ENCODE data around the gene UBE2L6. TPM values are rescaled to one million over a fixed set of nuclear protein-coding genes. Genes with fewer than 3 reads are reported as not detected.
A peak's percentile ranks its signal among the peaks of the same experiment; 100 is the strongest.

The UBE2L6 gene
- total RNA-seq, 1 donor from 2014 or later = 69.2 TPM

DNA sequence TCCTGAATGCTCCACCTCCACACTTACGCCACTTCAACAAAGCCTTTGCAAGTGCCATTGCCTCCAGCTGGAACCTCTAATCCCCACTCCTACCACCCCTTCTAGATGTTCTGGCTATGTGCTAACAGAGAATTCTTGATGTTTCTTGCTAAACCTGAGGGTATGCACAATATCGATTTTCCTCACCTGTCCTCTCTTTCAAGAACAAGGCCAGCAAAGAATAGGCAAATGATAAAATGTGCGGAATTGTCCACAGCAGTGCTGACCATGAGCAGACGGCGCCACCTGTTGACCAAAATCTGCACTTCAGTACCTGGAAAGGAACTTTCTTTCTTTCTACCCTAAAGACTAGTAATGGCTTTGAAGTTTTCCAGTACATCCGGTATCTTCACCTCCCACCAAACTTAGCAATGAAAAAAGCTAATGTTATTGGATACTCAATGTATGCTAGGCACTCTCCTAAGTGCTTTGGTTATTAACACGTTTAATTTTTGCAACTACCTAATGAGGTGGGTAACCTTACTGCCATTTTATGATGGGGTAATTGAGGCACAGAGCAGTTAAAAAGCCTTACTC is 40.3 kb downstream of the UBE2L6 start:
- H3K9me3 Mint-ChIP-seq = no peaks in the 10 kb centered on the region
- H3K36me3 Mint-ChIP-seq (ENCODE audit: low read depth) = peaks cover 31% of the 10 kb centered on the region
- POLR2A ChIA-PET = interaction anchor here (0.8 to 2.5 kb wide), 4 partner anchors 12 to 69 kb away, joined by 3 to 11 read pairs (median 6); partner anchors contain the start of gene SLC43A1
- DNase-seq (peak; percentile 55), ATAC-seq (ENCODE audit: low read depth) (no peak)
- TF ChIP-seq, protein P1, sequence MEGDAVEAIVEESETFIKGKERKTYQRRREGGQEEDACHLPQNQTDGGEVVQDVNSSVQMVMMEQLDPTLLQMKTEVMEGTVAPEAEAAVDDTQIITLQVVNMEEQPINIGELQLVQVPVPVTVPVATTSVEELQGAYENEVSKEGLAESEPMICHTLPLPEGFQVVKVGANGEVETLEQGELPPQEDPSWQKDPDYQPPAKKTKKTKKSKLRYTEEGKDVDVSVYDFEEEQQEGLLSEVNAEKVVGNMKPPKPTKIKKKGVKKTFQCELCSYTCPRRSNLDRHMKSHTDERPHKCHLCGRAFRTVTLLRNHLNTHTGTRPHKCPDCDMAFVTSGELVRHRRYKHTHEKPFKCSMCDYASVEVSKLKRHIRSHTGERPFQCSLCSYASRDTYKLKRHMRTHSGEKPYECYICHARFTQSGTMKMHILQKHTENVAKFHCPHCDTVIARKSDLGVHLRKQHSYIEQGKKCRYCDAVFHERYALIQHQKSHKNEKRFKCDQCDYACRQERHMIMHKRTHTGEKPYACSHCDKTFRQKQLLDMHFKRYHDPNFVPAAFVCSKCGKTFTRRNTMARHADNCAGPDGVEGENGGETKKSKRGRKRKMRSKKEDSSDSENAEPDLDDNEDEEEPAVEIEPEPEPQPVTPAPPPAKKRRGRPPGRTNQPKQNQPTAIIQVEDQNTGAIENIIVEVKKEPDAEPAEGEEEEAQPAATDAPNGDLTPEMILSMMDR (IDR thresholded peaks at IDR 0.05) = peak; percentile 98
- H3K27me3 Mint-ChIP-seq = no peaks in the 10 kb centered on the region
- H3K27ac Mint-ChIP-seq = no peak overlapping the region
- intact Hi-C loops (cut with micrococcal nuclease) = loop anchor here (1.0 to 10.0 kb wide), 6 partner anchors 34 to 682 kb away; no protein-coding TSS in a partner anchor
- no peak overlapping the region for H3K4me3 Mint-ChIP-seq
- peaks cover 25% of the 10 kb centered on the region for H3K4me1 Mint-ChIP-seq
- CTCF ChIA-PET = interaction anchor here (0.7 to 9.7 kb wide), 22 partner anchors 9 to 184 kb away, joined by 3 to 224 read pairs (median 5); partner anchors contain the start of genes RTN4RL2, SLC43A1 and UBE2L6

DNA sequence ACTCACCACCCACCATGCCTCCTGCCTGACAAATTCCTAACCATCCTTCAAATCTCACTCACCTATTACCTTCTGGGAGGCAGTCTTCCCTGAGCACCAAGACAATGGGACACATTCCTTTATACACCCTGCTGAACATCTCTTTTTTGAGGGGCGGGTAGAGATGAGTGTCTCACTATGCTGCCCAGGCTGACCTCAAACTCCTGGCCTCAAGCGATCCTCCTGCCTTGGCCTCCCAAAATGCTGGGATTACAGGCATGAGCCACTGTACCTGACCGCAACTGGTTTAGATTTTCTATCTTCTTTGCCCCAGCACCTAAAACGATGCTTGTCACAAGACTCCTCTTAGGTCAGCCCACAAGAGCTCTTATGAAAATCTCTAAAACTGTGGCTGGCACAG is 44.1 kb downstream of the UBE2L6 start:
- no peak overlapping the region for H3K27ac Mint-ChIP-seq
- DNase-seq (no peak), ATAC-seq (ENCODE audit: low read depth) (no peak)
- peaks cover 17% of the 10 kb centered on the region for H3K36me3 Mint-ChIP-seq (ENCODE audit: low read depth)
- H3K9me3 Mint-ChIP-seq = no peaks in the 10 kb centered on the region
- no peak overlapping the region for H3K4me3 Mint-ChIP-seq
- H3K27me3 Mint-ChIP-seq = no peaks in the 10 kb centered on the region
- TF ChIP-seq, protein P1 (IDR thresholded peaks at IDR 0.05) = no peak
- CTCF ChIA-PET = interaction anchor here (1.6 to 9.7 kb wide), 3 partner anchors 31 to 178 kb away, joined by 8 to 224 read pairs (median 198); partner anchors contain the start of gene RTN4RL2
- POLR2A ChIA-PET = interaction anchor here (0.7 kb wide), 2 partner anchors 34 to 46 kb away, joined by 3 to 5 read pairs; no protein-coding TSS in a partner anchor
- H3K4me1 Mint-ChIP-seq = peaks cover 10% of the 10 kb centered on the region
- intact Hi-C loops (cut with micrococcal nuclease) = loop anchor here (10.0 kb wide), 1 partner anchor 679 kb away; no protein-coding TSS in a partner anchor

GRCh38 chr11:57521116-57521515 is 46.4 kb downstream of the UBE2L6 start:
- H3K27me3 Mint-ChIP-seq = no peaks in the 10 kb centered on the region
- DNase-seq = no peak
- H3K4me1 Mint-ChIP-seq = peaks cover 8% of the 10 kb centered on the region
- no peak for ATAC-seq (ENCODE audit: low read depth)
- POLR2A ChIA-PET = interaction anchor here (0.7 kb wide), 1 partner anchor 127 kb away, joined by 6 read pairs; no protein-coding TSS in a partner anchor
- H3K36me3 Mint-ChIP-seq (ENCODE audit: low read depth) = no peaks in the 10 kb centered on the region
- TF ChIP-seq, protein P1 (IDR thresholded peaks at IDR 0.05) = no peak
- H3K9me3 Mint-ChIP-seq = no peaks in the 10 kb centered on the region
- no peak overlapping the region for H3K4me3 Mint-ChIP-seq
- intact Hi-C loops (cut with micrococcal nuclease) = loop anchor here (10.0 kb wide), 1 partner anchor 676 kb away; no protein-coding TSS in a partner anchor
- H3K27ac Mint-ChIP-seq = no peak overlapping the region
- CTCF ChIA-PET = interaction anchor here (0.6 to 1.3 kb wide), 4 partner anchors 29 to 74 kb away, joined by 3 to 5 read pairs (median 4); no protein-coding TSS in a partner anchor

DNA sequence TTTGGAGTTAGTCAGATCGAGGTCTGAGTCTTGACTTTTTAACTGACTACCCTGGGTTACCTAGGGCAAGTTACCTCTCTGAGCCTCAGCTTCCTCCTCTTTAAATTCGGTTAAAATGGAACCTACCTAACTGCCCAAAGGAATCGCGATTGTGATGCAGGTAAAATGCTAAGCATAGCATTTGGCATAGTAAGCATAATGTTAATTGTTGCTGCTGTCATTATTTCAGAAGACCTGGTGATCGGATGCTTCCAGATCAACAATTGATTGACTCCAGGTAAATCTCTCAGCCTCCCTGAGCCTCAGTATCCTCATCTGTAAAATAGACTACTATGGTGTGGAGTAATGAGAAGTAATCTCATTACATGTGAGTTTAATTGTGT is 51.4 kb downstream of the UBE2L6 start:
- POLR2A ChIA-PET = interaction anchor here (0.8 to 3.6 kb wide), 6 partner anchors 11 to 191 kb away, joined by 3 to 18 read pairs (median 4); partner anchors contain the start of gene TNKS1BP1
- no peaks in the 10 kb centered on the region for H3K9me3 Mint-ChIP-seq
- peaks cover 43% of the 10 kb centered on the region for H3K4me1 Mint-ChIP-seq
- CTCF ChIA-PET = interaction anchor here (1.9 to 6.7 kb wide), 5 partner anchors 11 to 58 kb away, joined by 6 to 45 read pairs (median 12); no protein-coding TSS in a partner anchor
- ATAC-seq (ENCODE audit: low read depth) (no peak), DNase-seq (no peak)
- H3K27ac Mint-ChIP-seq = peak overlapping the region; percentile 61
- H3K36me3 Mint-ChIP-seq (ENCODE audit: low read depth) = peaks cover 4% of the 10 kb centered on the region
- TF ChIP-seq, protein P1 (IDR thresholded peaks at IDR 0.05) = no peak
- H3K27me3 Mint-ChIP-seq = no peaks in the 10 kb centered on the region
- intact Hi-C loops (cut with micrococcal nuclease) = loop anchor here (10.0 kb wide), 1 partner anchor 1639 kb away; no protein-coding TSS in a partner anchor
- peak overlapping the region; percentile 97 for H3K4me3 Mint-ChIP-seq
